Measurements from ENCODE around the gene CHMP4B. TPM values are rescaled to one million over a fixed set of nuclear protein-coding genes. Genes with fewer than 3 reads are reported as not detected.

CHMP4B gene
- polyA plus RNA-seq, 2 of the 4 experiments (the other 2 are of a cell fraction) = 81.3 to 104 TPM

GRCh38 chr20:33770005-33770404, 41.1 kb upstream of the CHMP4B start:
- H3K9me3 ChIP-seq = no peaks in the 10 kb centered on the region
- no peak overlapping the region for H3K4me2 ChIP-seq
- POLR2A ChIA-PET = no interaction called here
- no peak for TF ChIP-seq SREBF2 (IDR thresholded peaks at IDR 0.05)
- no peak for TF ChIP-seq ZSCAN20 (CRISPR knock-in tag; IDR thresholded peaks at IDR 0.05)
- no peak for TF ChIP-seq CBX2 (IDR thresholded peaks at IDR 0.05; ENCODE audit: borderline replicate concordance, low read depth)
- no peak for TF ChIP-seq HOXB5 (CRISPR knock-in tag; IDR thresholded peaks at IDR 0.05)
- TF ChIP-seq SMC3 (IDR thresholded peaks at IDR 0.05) = no peak
- no peak for TF ChIP-seq POLR2A (IDR thresholded peaks at IDR 0.05; ENCODE audit: low read length)
- TF ChIP-seq CBX8 (IDR thresholded peaks at IDR 0.05) = no peak
- no peak for TF ChIP-seq GATA3 (IDR thresholded peaks at IDR 0.05; ENCODE audit: borderline replicate concordance)
- no peak for TF ChIP-seq BCL3 (IDR thresholded peaks at IDR 0.05)
- no peak for TF ChIP-seq FOSB (CRISPR knock-in tag; IDR thresholded peaks at IDR 0.05)
- no peak for DNase-seq (ENCODE audit: low read depth in 1 of 2, low spot score in 1 of 2)
- no peak overlapping the region for H3K27ac ChIP-seq
- no peak for ATAC-seq
- H3K4me1 ChIP-seq = no peaks in the 10 kb centered on the region
- no peak for FAIRE-seq
- CTCF ChIA-PET = no interaction called here
- H3K4me3 ChIP-seq = no peak overlapping the region
- 72% methylated on average over 10 of the region's 10 CpGs for WGBS (ENCODE audit: missing lambda C conversion rate)

GRCh38 chr20:33771938-33772337, 39.2 kb upstream of the CHMP4B start:
- FAIRE-seq (no peak), DNase-seq (ENCODE audit: low read depth in 1 of 2, low spot score in 1 of 2) (no peak), ATAC-seq (no peak)
- CTCF ChIA-PET = no interaction called here
- Histone ChIP-seq H3K4me2 (no peak overlapping the region), H3K4me3 (no peak overlapping the region), H3K9me3 (no peaks in the 10 kb centered on the region), H3K4me1 (no peaks in the 10 kb centered on the region), H3K27ac (no peak overlapping the region)
- POLR2A ChIA-PET = no interaction called here
- 94% methylated on average over 5 of the region's 5 CpGs for WGBS (ENCODE audit: missing lambda C conversion rate)
- TF ChIP-seq ESRRA (IDR thresholded peaks at IDR 0.05; ENCODE audit: borderline replicate concordance, low read length) (no peak), NFE2L2 (conservative IDR thresholded peaks at IDR 0.05; ENCODE audit: low read length) (no peak), KDM5A (IDR thresholded peaks at IDR 0.05) (no peak), ZFP36 (IDR thresholded peaks at IDR 0.05; ENCODE audit: borderline replicate concordance, partially characterized antibody) (no peak), JUNB (IDR thresholded peaks at IDR 0.05) (no peak), TP53 (CRISPR knock-in tag; IDR thresholded peaks at IDR 0.05) (no peak), HOXB13 (CRISPR knock-in tag; IDR thresholded peaks at IDR 0.05; ENCODE audit: low read depth) (no peak), RFX5 (IDR thresholded peaks at IDR 0.05) (no peak), MYC (IDR thresholded peaks at IDR 0.05; ENCODE audit: borderline replicate concordance, low read length) (no peak)

DNA sequence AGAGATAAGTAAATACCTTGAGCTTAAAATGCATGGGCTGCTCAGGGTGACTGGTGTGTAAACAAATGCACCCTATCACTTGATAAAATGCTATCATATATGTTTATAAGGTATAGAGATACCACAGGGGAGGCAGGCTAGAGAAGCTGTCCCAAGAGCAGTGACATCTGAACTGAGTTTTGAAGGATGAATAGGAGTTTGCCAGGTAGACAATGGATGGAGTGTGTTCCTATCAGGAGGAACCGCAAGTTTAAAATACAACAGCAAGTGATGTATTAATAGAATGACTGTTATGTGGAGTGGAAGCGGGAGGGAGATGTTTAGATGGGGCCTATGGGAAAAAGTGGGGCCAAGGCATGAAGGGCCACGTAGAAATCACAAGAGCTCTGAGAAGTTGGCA, 38.7 kb upstream of the CHMP4B start:
- ChIA-PET CTCF (no interaction called here), POLR2A (no interaction called here)
- Histone ChIP-seq H3K4me3 (no peak overlapping the region), H3K9me3 (no peaks in the 10 kb centered on the region), H3K4me2 (no peak overlapping the region), H3K4me1 (no peaks in the 10 kb centered on the region), H3K27ac (no peak overlapping the region)
- TF ChIP-seq MAZ (IDR thresholded peaks at IDR 0.05; ENCODE audit: borderline replicate concordance, low read depth, low read length) (no peak), BCL3 (IDR thresholded peaks at IDR 0.05) (no peak), HOXA7 (CRISPR knock-in tag; IDR thresholded peaks at IDR 0.05) (no peak), JUN (IDR thresholded peaks at IDR 0.05) (no peak), ZFP36 (IDR thresholded peaks at IDR 0.05; ENCODE audit: borderline replicate concordance, partially characterized antibody) (no peak), TFCP2L1 (CRISPR knock-in tag; IDR thresholded peaks at IDR 0.05) (no peak), NFE2L2 (conservative IDR thresholded peaks at IDR 0.05; ENCODE audit: low read length) (no peak), FOSL2 (IDR thresholded peaks at IDR 0.05) (no peak), FOSL2 (CRISPR knock-in tag; IDR thresholded peaks at IDR 0.05) (no peak), KDM5A (IDR thresholded peaks at IDR 0.05) (no peak), MAFK (IDR thresholded peaks at IDR 0.05; ENCODE audit: partially characterized antibody) (no peak), POLR2A (IDR thresholded peaks at IDR 0.05; ENCODE audit: low read length) (no peak), EHMT2 (IDR thresholded peaks at IDR 0.05; ENCODE audit: low read depth) (no peak), GATA3 (IDR thresholded peaks at IDR 0.05; ENCODE audit: borderline replicate concordance) (no peak), BHLHE40 (IDR thresholded peaks at IDR 0.05; ENCODE audit: low read depth, low read length) (no peak), SMC3 (IDR thresholded peaks at IDR 0.05) (no peak), RCOR1 (IDR thresholded peaks at IDR 0.05; ENCODE audit: low read depth, low read length) (no peak), ZSCAN20 (CRISPR knock-in tag; IDR thresholded peaks at IDR 0.05) (no peak), CEBPB (IDR thresholded peaks at IDR 0.05) (no peak)
- TF ChIP-seq, protein P1, sequence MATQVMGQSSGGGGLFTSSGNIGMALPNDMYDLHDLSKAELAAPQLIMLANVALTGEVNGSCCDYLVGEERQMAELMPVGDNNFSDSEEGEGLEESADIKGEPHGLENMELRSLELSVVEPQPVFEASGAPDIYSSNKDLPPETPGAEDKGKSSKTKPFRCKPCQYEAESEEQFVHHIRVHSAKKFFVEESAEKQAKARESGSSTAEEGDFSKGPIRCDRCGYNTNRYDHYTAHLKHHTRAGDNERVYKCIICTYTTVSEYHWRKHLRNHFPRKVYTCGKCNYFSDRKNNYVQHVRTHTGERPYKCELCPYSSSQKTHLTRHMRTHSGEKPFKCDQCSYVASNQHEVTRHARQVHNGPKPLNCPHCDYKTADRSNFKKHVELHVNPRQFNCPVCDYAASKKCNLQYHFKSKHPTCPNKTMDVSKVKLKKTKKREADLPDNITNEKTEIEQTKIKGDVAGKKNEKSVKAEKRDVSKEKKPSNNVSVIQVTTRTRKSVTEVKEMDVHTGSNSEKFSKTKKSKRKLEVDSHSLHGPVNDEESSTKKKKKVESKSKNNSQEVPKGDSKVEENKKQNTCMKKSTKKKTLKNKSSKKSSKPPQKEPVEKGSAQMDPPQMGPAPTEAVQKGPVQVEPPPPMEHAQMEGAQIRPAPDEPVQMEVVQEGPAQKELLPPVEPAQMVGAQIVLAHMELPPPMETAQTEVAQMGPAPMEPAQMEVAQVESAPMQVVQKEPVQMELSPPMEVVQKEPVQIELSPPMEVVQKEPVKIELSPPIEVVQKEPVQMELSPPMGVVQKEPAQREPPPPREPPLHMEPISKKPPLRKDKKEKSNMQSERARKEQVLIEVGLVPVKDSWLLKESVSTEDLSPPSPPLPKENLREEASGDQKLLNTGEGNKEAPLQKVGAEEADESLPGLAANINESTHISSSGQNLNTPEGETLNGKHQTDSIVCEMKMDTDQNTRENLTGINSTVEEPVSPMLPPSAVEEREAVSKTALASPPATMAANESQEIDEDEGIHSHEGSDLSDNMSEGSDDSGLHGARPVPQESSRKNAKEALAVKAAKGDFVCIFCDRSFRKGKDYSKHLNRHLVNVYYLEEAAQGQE (IDR thresholded peaks at IDR 0.05) = no peak
- DNase-seq (ENCODE audit: low read depth in 1 of 2, low spot score in 1 of 2) = no peak
- no peak for ATAC-seq
- 89% methylated on average over 3 of the region's 3 CpGs for whole genome bisulfite sequencing (ENCODE audit: missing lambda C conversion rate)
- no peak for FAIRE-seq
